NCI-H748 (cell line): ENCODE measurements around the gene ADRM1.

Experiments used
- DNase-seq: peaks from one replicate; lab custom pipeline; 2025; ENCODE audit not compliant: unreplicated experiment; lab: John Stamatoyannopoulos, UW

ADRM1 gene

DNA sequence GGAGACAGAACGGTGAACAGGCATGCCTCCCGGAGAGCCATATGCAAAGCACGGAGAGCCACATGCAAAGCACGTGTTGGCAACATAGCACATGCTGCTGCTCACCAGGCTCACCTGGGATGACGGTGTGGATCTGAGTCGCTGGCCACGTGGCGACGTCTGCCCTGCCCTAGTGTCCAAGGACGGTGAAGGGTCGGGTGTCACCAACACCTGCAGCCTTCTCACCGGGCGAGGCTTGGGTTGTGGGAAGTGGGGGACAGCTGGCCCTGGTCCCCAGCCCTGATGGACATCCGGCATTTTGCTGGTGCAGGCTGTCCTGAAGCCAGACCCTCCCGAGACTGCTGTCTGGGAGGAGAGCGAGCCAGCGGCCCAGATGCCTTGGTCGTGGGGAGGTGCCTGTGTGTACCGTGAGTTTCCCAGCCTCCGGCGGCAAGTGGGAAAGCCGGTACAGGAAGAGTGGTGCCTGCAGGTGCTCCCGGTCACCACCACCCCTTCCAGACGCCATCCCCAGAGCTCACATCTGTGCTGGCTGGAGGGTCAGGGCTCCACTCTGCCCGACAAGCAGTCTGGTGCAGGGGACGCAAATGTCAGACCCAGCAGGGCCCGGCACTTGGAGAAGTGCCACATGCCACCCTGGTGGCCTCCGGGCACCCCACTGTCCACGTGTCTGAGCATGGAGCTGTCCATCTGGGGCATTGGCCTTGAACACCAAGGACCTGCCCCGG lies 5.9 kb upstream of the ADRM1 start:
- DNase-seq: no peak

DNA sequence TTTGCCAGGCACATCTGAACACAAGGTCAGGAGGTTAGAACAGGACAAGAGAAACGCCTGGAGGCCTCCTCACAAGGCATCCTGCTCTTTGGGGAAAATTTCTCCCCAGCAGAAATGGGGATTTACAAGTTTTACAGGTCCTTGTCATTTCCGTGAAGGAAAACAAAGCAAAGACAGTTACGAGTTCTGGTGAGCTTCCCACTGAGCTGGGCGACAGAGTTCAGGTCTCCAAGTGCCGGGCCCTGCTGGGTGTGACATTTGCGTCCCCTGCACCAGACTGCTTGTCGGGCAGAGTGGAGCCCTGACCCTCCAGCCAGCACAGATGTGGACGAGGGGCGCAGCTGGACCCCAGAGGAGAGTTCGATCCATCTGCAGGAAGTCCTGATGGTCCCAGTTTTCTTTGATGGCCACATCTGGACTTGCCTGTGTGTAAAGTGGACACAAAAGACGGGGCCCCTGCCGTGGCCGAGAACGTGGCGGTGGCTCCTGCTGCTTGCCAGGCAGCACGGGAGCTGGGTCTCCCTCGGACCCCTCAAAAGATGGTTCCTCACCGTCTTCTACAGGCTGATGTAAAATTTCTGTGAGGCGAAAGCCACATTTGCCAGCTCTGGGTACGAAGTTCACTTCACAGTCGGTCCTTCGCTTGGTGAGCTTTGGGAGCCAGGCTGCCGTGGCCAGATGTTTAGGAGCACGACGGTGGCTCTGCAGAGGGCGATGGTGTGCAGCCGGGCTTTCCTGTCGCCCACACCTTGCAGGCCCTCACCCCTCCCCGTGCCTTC lies 5.2 kb upstream of the ADRM1 start:
- no peak for DNase-seq

DNA sequence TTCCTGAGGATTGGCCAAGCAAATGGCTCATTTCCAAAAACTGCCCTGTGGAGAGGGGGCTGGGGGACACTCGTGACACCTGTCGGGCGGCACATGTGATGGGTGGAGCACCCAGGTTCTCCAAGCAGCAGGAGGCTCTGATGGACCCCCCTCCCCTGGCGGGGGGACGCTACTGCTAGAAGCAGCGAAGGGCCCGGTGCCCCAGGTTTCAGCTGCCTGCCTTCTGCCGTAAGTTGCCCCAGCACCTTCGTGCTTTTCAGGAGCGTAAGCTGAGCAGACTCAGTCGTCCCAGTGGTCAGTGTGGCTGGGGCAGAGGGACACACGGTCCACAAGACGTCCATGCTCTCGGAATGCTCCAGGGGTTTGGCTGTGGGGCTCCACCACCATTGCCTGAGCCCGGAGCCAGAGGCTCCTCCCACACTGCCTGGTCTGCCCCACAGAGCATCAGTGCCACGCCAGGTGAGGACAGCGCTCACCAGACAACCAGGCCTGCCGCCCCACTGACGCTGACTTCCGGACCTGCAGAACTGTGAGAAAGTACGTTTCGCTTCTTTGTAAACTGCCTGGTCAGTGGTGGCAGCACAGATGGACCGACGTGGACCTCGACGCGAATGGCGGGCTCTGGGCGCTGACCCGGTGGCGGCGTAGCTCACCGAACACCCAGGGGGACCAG lies 4.1 kb upstream of the ADRM1 start:
- no peak for DNase-seq

DNA sequence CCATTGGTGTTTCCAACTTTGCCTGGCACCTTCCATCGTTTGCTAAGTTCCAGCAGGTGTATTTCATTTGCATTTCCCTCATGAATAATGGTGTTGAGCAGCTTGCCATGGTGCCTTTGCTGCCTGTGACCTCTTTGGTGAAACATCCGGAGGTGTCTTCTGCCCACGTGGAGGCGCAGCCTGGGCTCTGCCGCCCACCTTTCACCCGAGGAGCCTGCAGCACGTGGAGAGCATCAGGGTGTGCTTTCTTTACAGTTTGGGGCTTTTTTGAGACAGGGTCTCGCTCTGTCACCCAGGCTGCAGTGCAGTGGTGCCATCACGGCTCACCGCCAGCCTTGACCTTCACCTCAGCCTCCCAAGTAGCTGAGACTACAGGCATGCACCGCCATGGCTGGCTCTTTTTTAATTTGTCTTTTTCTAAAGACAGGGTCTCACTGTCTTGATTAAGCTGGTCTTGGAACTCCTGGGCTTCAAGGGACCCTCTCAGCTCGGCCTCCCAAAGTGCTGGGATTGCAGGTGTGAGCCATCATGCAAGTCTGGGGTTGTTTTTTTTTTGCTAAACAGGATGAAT lies 3.0 kb upstream of the ADRM1 start:
- DNase-seq: no peak

DNA sequence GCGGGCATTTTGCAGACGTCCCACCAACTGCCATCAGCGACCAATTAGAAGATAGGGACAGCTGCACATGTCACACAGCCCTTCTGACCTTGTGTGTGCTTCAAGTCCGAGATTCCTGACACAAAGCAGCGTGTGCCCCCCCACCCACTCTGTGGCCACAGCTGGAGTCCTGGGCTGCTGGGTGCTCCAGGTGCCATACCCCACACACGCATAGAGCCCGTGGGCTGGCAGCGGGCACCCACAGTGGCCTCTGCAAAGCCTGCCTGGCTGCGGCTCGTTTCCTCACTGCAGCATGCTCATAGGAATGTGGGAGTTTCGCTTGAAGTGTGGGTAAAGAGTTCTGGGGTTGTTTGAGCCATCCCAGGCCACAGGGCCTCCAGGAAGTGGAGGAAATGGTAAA lies 2.5 kb upstream of the ADRM1 start:
- DNase-seq: no peak

DNA sequence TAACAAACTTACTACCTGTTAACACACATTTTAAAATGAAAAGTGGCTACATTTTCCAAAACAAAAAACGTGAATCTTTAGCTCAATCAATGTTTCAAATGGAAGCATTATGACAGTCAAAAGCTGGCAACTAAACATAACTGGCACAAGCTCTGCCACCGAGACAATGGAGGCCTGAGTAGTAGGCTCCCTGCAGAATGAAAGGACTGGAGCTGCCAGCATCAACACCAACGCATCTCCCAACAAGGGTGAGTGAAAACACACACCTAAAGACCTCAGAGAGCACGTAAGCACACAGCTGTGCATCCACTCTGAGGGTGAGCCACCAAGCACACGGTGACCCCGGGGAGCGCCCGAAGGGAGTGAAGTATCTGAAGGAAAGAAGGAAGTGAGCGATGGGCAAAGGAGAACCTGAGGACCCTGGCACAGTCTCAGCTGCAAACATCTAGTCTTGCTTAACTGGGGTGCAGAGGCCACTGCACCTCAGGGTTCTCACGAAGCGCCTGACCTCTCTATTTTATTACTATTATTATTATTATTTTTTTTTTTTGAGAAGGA lies 1.6 kb upstream of the ADRM1 start:
- no peak for DNase-seq

DNA sequence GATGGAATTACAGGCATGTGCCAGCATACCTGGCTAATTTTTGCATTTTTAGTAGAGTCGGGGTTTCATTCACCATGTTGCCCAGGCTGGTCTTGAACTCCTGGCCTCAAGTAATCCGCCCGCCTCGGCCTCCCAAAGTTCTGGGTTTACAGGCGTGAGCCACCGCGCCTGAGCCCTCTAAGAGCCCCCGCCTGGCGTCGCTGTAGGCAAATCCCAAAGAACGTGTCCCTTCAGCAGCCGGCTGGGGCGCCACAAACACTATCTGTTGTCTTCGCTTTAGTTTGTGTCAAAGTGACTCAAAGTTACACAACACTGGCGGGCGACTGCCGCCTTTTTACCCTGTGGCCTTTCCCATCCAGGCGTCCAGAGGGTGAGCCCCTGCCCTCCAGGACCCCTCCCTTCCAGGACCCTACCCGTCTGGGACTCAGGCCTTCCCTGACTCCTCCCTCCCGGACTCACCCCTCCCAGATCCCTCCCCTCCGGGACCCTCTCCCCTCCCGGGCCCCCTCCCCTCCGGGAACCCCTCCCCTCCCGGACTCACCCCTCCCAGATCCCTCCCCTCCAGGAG lies 940 bp upstream of the ADRM1 start:
- DNase-seq: peak; percentile 86

DNA sequence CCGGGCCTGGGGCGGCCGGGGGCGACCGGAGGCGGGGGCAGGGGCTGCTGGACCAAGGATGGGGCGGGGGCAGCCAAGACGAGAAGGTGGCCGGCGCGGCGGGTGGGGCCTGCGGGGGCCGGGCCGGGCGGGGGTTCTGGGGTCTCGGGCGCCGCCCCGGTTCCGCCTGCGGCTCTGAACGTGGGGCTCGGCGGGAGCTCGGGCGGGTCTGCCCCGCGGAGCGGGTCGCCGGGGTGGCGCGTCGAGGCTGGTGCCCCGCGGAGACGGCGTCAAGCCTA lies 204 bp downstream of the ADRM1 start:
- DNase-seq: no peak

DNA sequence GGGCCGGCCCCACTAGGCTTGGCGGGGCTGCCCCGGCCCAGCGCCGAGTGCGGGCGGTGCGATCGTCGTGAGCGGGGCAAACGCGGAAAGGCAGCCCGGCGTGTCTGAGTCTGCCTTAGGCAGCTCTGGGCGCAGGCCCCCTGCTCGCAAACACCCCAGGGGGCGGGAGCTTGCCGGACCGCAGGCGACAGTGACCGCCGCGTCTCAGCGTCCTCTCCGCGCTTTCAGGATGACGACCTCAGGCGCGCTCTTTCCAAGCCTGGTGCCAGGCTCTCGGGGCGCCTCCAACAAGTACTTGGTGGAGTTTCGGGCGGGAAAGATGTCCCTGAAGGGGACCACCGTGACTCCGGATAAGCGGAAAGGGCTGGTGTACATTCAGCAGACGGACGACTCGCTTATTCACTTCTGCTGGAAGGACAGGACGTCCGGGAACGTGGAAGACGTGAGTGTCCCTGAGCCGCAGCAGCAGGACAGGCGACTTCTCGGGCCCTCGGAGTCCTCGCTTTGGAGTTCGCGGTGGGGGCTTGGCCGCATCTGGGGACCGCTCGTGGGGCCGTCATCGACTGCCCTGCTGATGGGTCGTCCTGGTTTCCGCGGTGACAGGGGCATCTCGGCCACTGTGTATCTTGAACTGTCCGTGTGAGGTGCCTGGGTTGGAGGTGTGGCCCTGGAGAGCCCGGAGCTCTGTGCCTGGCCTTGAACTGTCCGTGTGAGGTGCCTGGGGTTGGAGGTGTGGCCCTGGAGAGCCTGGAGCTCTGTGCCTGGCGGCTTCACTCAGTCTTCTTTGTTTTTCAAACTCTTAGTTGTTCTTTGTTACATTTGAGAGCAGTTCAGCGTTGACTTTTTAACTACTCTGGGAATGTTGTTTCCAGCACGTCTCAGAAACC lies 786 bp downstream of the ADRM1 start:
- DNase-seq: peak; percentile 20

DNA sequence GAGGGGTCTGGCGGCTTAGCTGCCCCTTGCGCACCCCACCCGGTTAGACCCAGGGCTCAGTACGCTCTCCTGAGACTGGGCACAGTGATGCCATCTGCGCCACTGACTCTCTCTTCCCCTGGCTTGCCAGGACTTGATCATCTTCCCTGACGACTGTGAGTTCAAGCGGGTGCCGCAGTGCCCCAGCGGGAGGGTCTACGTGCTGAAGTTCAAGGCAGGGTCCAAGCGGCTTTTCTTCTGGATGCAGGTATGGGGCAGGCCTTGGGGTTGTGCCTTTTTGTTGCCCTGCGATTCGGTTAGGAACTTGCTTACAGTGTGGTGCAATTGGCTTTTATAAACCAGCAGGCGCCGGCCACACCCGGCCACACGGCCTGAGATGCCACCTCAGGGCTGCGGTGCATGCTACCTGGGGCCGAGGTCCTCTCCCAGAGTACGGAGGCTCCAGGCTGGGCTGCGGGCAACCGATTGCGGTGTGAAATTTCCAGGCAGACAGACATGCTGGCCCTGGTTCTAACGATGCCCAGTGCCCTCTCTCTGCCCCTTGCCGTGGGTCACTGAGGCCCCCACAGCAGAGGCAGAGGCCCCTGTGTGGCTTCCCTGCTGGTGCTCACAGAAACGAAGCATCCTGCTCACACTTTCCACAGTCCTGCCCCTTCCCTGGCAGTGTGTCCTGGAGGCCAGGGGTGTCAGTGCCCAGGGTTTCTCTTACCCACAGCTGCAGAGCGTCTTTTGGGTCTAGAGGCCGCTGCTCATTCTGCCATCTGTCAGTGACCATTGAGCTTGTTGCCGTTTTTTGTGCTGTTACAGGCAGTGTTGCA lies 1.7 kb downstream of the ADRM1 start:
- DNase-seq: no peak

DNA sequence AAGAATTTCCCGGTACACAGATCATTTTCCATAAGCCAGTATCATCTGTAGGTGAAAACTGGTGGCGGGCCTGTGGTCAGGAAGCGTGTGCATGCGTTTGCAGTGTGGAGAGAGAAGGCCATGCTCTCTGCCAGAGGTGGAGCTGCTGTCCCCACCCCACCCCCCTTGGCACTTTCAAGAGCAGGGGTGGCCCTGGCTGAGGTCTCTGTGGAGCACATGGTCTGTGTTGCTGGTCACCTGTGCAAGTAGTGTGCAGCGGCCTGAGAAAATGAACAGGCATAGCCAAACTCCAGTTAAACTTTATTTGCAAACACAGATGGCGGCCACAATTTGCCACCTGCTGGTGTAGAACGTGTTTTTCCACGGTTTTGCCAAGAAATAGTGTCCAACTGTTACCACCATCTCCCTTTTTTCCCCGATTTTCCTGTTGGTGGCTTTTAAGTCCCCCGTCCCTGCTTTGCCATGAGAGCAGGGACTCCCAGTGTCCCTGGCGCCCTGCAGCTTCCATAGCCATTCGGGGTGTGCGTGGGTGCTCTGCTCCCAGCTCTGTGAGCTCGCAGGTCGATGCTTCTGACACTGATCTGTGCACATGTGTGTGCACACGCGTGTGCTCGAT lies 2.5 kb downstream of the ADRM1 start:
- DNase-seq: no peak

DNA sequence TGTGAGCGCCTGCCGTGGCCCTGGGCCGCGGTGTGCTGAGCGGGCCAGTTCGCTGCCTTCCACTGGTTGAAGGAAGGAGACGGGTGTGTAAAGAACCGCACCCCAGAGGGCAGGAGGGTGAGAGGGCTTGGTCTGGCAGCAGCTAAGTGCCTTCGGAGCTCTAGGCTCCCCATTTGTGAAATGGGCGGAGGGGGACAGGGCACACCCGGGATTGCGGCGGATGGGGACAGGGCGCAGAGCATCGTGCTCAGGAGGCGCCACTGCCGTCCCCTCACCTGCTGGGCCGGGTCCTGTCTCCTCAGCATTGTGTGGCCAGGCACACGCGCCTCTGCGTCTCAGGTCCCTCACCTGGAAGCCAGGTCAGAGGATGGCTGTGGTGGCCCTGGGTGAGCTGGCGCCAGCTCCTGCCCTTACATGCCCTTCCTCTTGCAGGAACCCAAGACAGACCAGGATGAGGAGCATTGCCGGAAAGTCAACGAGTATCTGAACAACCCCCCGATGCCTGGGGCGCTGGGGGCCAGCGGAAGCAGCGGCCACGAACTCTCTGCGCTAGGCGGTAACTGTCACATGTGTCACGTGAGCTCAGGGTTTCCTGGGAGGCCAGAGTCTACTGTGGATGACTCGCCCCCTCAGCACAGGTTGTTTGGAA lies 3.1 kb downstream of the ADRM1 start:
- no peak for DNase-seq

DNA sequence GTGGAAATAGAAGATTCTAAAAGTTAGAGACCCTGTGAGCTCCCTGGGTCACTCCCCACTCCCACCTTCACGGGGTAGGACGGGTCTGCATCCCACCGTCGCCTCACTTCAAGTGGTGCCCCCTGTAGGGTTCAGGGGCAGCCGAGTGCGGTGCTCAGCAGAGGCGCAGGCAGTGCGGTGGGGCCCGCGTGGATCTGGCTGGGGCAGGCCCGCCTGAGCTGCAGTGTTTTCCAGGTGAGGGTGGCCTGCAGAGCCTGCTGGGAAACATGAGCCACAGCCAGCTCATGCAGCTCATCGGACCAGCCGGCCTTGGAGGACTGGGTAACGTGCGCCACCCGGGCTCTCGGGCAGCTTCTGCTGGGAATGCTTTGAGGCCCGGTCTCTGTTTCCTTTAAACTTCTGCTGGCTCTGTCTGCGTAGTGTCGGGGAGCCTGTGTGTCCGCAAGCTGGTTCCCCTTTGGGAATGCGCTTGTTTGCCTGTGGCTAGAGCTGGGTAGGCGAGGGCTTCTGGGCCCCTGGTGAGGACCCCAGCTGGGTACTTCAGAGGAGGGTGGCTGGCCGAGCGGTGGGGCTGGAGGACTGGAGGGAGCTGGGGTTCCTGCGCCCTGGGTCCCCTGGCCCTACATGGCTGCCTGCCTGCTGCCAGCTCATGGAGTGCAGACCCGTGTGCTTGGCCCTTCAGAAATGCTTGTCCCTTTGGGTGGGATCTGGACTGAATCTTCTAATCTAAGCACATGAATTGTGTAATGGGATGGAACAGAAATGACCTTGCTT lies 3.8 kb downstream of the ADRM1 start:
- DNase-seq: no peak

DNA sequence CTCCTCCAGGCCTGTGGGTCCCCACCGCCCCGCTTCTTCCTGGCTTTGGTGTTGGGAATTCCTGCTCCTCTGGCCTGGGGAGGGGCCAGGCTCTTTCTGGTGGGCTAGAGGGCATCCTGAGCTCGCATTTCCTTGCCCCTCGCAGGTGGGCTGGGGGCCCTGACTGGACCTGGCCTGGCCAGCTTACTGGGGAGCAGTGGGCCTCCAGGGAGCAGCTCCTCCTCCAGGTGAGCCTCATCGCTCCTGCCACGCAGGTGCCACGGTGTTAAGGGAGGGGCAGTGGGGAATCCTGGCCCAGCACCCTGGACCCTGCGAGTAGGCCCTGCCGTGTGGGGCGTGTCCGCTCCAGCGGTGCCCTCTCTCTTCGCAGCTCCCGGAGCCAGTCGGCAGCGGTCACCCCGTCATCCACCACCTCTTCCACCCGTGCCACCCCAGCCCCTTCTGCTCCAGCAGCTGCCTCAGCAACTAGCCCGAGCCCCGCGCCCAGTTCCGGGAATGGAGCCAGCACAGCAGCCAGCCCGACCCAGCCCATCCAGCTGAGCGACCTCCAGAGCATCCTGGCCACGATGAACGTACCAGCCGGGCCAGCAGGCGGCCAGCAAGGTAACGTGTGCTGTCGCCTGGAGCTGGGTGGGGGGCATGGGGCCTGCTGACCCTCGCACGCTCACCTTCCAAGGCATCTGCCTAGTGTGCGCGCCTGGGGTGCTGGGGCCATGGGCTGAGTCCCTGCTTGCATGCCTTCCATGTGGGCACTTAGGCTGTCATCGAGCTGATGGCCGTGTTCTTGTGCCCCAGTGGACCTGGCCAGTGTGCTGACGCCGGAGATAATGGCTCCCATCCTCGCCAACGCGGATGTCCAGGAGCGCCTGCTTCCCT lies 4.7 kb downstream of the ADRM1 start:
- no peak for DNase-seq

DNA sequence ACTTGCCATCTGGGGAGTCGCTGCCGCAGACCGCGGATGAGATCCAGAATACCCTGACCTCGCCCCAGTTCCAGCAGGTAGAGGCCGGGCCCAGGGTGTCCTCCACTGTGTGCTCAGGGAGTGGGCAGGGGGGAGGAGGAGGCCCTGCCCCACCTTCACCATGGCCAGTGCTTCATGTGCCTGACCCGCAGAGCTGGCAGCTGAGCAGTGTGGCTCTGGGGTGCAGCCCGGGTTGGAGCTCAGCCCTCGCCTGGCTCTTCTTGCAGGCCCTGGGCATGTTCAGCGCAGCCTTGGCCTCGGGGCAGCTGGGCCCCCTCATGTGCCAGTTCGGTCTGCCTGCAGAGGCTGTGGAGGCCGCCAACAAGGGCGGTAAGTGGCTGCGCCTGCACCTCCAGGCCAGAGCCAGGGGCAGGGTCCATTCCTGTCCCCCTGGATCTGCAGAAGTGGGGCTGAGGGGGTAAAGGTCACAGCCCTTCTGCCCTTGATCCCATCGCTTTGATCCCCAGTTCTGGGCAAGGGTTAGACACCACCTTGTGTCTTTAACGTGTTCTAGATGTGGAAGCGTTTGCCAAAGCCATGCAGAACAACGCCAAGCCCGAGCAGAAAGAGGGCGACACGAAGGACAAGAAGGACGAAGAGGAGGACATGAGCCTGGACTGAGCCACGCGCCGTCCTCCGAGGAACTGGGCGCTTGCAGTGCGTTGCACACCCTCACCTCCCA lies 5.5 kb downstream of the ADRM1 start:
- no peak for DNase-seq
